H1 (cell line): ENCODE data around the gene JAKMIP2. TPM values are rescaled to one million over a fixed set of nuclear protein-coding genes. Genes with fewer than 3 reads are reported as not detected.

Experiments
- BCL11A ChIP-seq, 2 experiments: IDR thresholded peaks; one replicate each; pipeline ENCODE4 v1.6.1; 2011; ENCODE audit warnings: low read depth in 2 of 2, low read length in 2 of 2, mild to moderate bottlenecking in 2 of 2
- FOSL1 ChIP-seq: IDR thresholded peaks from 2 replicates; pipeline ENCODE4 v1.6.1; 2011; ENCODE audit warnings: mild to moderate bottlenecking, low read depth, low read length, moderate library complexity; ENCODE audit not compliant: insufficient read depth
- KDM5A ChIP-seq: fragments of 200-600 bp; IDR thresholded peaks from 2 replicates; pipeline ENCODE4 v1.7.1; 2012; ENCODE audit warnings: mild to moderate bottlenecking, low read length, inconsistent platforms, mixed read lengths
- RFX5 ChIP-seq: IDR thresholded peaks from 2 replicates; pipeline ENCODE4 v1.6.1; 2011; ENCODE audit warnings: low read depth, low read length, improper control_type of control experiment, borderline replicate concordance
- SP2 ChIP-seq: IDR thresholded peaks from 2 replicates; pipeline ENCODE4 v1.6.1; 2012; ENCODE audit warnings: mild to moderate bottlenecking, low read length, inconsistent platforms
- TAF7 ChIP-seq: optimal IDR thresholded peaks from 2 replicates; pipeline ENCODE3; 2011; ENCODE audit warnings: low read depth, mild to moderate bottlenecking, inconsistent platforms, low read length, moderate library complexity, borderline replicate concordance
- USF2 ChIP-seq: IDR thresholded peaks from 2 replicates; pipeline ENCODE4 v1.6.1; 2011; ENCODE audit warnings: low read length, improper control_type of control experiment
- ZNF274 ChIP-seq: IDR thresholded peaks from 2 replicates; pipeline ENCODE4 v1.7.0; 2012; ENCODE audit warnings: low read length, borderline replicate concordance; ENCODE audit errors: extremely low read depth
- polyA plus RNA-seq, 7 experiments: library from polyadenylated mRNA; depleted of rRNA in 3 of 7; stranded (reverse) in 5 of 7; unstranded in 2 of 7; fragments of >200 nt in 5 of 7; fragments of 200-250 nt in 2 of 7; gene quantifications; 1 replicate in 5 of 7; 2 replicates in 1 of 7; 4 replicates in 1 of 7; pipeline versions ENCODE4 v1.2.1 to v1.2.3, GENCODE V29; 2011 to 2013; ENCODE audit warnings: missing spikeins in 2 of 7, mixed read lengths in 2 of 7
- total RNA-seq: library from RNA; stranded (reverse); fragmentation: NEBNext Ultra II Directional; extraction: Animal tissue kit (Norgen Biotek cat#: 25700); gene quantifications from 2 replicates; pipeline ENCODE4 v1.2.1, GENCODE V29; 2021

JAKMIP2 gene
- total and polyA plus RNA-seq, 2 of the 8 experiments (the other 6 are each of a cell fraction or from before 2014, with no cell fraction given): 2.4 to 13.6 TPM

GRCh38 chr5:147688656-147689356 is 93.7 kb downstream of the JAKMIP2 start (continued):
- TF ChIP-seq USF2 (no peak), TAF7 (no peak), KDM5A (no peak), SP2 (no peak), RFX5 (no peak), FOSL1 (no peak), ZNF274 (no peak), BCL11A (IDR thresholded peaks at IDR 0.05; ENCODE audit: low read depth in 2 of 2, low read length in 2 of 2) (no peak)
